ENCODE data around the gene ATXN1.
"Not testable (repeated sequence)": the region's sequence is repeated elsewhere in the genome, so short reads cannot be mapped to it uniquely, and the experiment has no call there.

The ATXN1 gene

GRCh38 chr6:16562498-16562897 lies 198.8 kb downstream of the ATXN1 start:
- peak in 1 of 2 donors; percentile 36 for DNase-seq

GRCh38 chr6:16559071-16559470 lies 202.2 kb downstream of the ATXN1 start:
- DNase-seq, result no peak

GRCh38 chr6:16555550-16555949 lies 205.7 kb downstream of the ATXN1 start:
- no peak for DNase-seq

GRCh38 chr6:16553531-16553930 lies 207.7 kb downstream of the ATXN1 start:
- no peak for DNase-seq

- DNase-seq, result no peak
Observed at GRCh38 chr6:16551466-16551865, 209.8 kb downstream of the ATXN1 start.

GRCh38 chr6:16548121-16548520 lies 213.1 kb downstream of the ATXN1 start:
- no peak for DNase-seq

GRCh38 chr6:16547587-16547986 lies 213.7 kb downstream of the ATXN1 start:
- DNase-seq, result peak; percentile 13 to 56

GRCh38 chr6:16546861-16547260 lies 214.4 kb downstream of the ATXN1 start:
- no peak for DNase-seq

GRCh38 chr6:16545382-16545781 lies 215.9 kb downstream of the ATXN1 start:
- DNase-seq, result no peak

GRCh38 chr6:16544521-16544920 lies 216.7 kb downstream of the ATXN1 start:
- DNase-seq, result no peak

- DNase-seq, result no peak
Observed at GRCh38 chr6:16544006-16544405, 217.3 kb downstream of the ATXN1 start.

- no peak for DNase-seq
Observed at GRCh38 chr6:16543521-16543920, 217.7 kb downstream of the ATXN1 start.

GRCh38 chr6:16542070-16542469 lies 219.2 kb downstream of the ATXN1 start:
- DNase-seq, result no peak

GRCh38 chr6:16540804-16541752 lies 220.2 kb downstream of the ATXN1 start:
- peak in 1 of 2 donors; percentile 75 for DNase-seq

GRCh38 chr6:16540383-16540782 lies 220.9 kb downstream of the ATXN1 start:
- DNase-seq, result not testable (repeated sequence)

GRCh38 chr6:16539086-16539931 lies 222.0 kb downstream of the ATXN1 start:
- DNase-seq, result no peak

GRCh38 chr6:16535564-16535963 lies 225.7 kb downstream of the ATXN1 start:
- DNase-seq, result no peak

- no peak for DNase-seq
Observed at GRCh38 chr6:16533721-16534136, 227.5 kb downstream of the ATXN1 start.

GRCh38 chr6:16533210-16533609 lies 228.1 kb downstream of the ATXN1 start:
- DNase-seq, result no peak

- no peak for DNase-seq
Observed at GRCh38 chr6:16527691-16528090, 233.6 kb downstream of the ATXN1 start.

- DNase-seq, result no peak
Observed at GRCh38 chr6:16524380-16524707, 236.9 kb downstream of the ATXN1 start.

GRCh38 chr6:16523606-16524379 lies 237.5 kb downstream of the ATXN1 start:
- no peak for DNase-seq

- no peak for DNase-seq
Observed at GRCh38 chr6:16522937-16523336, 238.3 kb downstream of the ATXN1 start.
